SK-N-SH (cell line): ENCODE data around the gene SLC38A2.

Experiments
- CTCF ChIP-seq: fragments of 200-600 bp; sonication (generic); IDR thresholded peaks from 2 replicates; pipeline ENCODE4 v1.6.1; 2017; ENCODE audit warnings: antibody characterized with exemption, mild to moderate bottlenecking, moderate library complexity
- EP300 ChIP-seq, 2 experiments: IDR thresholded peaks; 2 replicates each; pipeline versions ENCODE4 v1.4.0 to v1.6.1; 2012; ENCODE audit warnings: borderline replicate concordance in 1 of 2, low read depth in 1 of 2, low read length in 1 of 2
- RAD21 ChIP-seq: IDR thresholded peaks from 2 replicates; pipeline ENCODE4 v1.6.1; 2012; ENCODE audit warnings: mild to moderate bottlenecking, low read length
- REST ChIP-seq: IDR thresholded peaks from 2 replicates; pipeline ENCODE4 v1.6.1; 2012; ENCODE audit warnings: mild to moderate bottlenecking, low read depth, low read length, moderate library complexity
- RFX5 ChIP-seq: IDR thresholded peaks from 2 replicates; pipeline ENCODE4 v1.6.1; 2012; ENCODE audit warnings: mild to moderate bottlenecking, improper control_type of control experiment, low read length
- TAF1 ChIP-seq: IDR thresholded peaks from 2 replicates; pipeline ENCODE4 v1.6.1; 2012; ENCODE audit warnings: low read depth, mild to moderate bottlenecking, low read length, moderate library complexity, borderline replicate concordance

- TF ChIP-seq CTCF, result no peak
- TF ChIP-seq REST, result no peak
- no peak for TF ChIP-seq RAD21
- TF ChIP-seq EP300 (IDR thresholded peaks at IDR 0.05; ENCODE audit: borderline replicate concordance in 1 of 2, low read depth in 1 of 2, low read length in 1 of 2), result no peak
- no peak for TF ChIP-seq TAF1
- TF ChIP-seq RFX5, result no peak
Observed at GRCh38 chr12:46354802-46355199, 17.8 kb downstream of the SLC38A2 start.
